Measurements from ENCODE around the gene SNAP91. TPM values are rescaled to one million over a fixed set of nuclear protein-coding genes. Genes with fewer than 3 reads are reported as not detected.
"Not testable (repeated sequence)": the region's sequence is repeated elsewhere in the genome, so short reads cannot be mapped to it uniquely, and the experiment has no call there.

SNAP91 gene
- total RNA-seq, 3 donors from 2014 or later (not counting 1 experiment from before 2014, with no cell fraction given): not detected

DNA sequence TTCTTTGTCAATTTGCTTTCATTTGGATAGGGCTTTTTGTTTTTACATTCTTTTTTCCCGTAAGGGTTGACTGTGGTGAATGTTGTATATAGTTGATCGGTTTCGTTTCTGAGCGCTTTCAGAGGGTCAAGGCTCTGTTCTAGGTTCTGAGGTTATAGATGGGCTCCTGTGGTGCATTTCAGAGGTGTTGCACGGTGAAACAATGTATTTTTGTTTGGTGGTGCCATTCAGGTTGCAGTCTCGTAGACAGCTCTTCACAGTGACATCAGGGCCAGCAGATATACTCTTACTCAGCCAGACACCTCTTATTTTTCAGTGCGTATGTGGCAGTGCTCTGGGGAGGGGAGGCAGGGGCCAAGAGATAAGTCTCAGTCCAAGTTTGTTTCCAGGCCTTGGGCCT lies 72.1 kb downstream of the SNAP91 start:
- no peaks in the 10 kb centered on the region for H3K36me3 Mint-ChIP-seq
- Histone ChIP-seq H3K27ac (ENCODE audit: low read length) (no peak overlapping the region), H3K27me3 (ENCODE audit: control insufficient read depth, insufficient read depth, low read length) (no peaks in the 10 kb centered on the region), H3K4me3 (ENCODE audit: low read length) (no peak overlapping the region), H3K9me3 (ENCODE audit: control insufficient read depth, insufficient read depth, low read length) (peaks cover 3% of the 10 kb centered on the region), H3K36me3 (ENCODE audit: control insufficient read depth, insufficient read depth, low read length) (no peaks in the 10 kb centered on the region), H3K4me1 (ENCODE audit: control insufficient read depth, insufficient read depth, low read length) (no peaks in the 10 kb centered on the region)
- ATAC-seq (no peak), DNase-seq (no peak)
- H3K9me3 Mint-ChIP-seq: peaks cover 3 to 4% of the 10 kb centered on the region in 2 donors
- WGBS (ENCODE audit: insufficient coverage): 87% methylated on average over 7 of the region's 7 CpGs
- no peaks in the 10 kb centered on the region for H3K4me1 Mint-ChIP-seq
- no peaks in the 10 kb centered on the region for H3K27me3 Mint-ChIP-seq (ENCODE audit: low read depth in 2 of 2)
- H3K4me3 Mint-ChIP-seq: no peak overlapping the region
- no peak overlapping the region for H3K27ac Mint-ChIP-seq
- TF ChIP-seq, protein P1, sequence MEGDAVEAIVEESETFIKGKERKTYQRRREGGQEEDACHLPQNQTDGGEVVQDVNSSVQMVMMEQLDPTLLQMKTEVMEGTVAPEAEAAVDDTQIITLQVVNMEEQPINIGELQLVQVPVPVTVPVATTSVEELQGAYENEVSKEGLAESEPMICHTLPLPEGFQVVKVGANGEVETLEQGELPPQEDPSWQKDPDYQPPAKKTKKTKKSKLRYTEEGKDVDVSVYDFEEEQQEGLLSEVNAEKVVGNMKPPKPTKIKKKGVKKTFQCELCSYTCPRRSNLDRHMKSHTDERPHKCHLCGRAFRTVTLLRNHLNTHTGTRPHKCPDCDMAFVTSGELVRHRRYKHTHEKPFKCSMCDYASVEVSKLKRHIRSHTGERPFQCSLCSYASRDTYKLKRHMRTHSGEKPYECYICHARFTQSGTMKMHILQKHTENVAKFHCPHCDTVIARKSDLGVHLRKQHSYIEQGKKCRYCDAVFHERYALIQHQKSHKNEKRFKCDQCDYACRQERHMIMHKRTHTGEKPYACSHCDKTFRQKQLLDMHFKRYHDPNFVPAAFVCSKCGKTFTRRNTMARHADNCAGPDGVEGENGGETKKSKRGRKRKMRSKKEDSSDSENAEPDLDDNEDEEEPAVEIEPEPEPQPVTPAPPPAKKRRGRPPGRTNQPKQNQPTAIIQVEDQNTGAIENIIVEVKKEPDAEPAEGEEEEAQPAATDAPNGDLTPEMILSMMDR (IDR thresholded peaks at IDR 0.05): no peak
- intact Hi-C loops (cut with micrococcal nuclease): no loop called here

GRCh38 chr6:83633609-83634008 lies 75.3 kb downstream of the SNAP91 start:
- no peaks in the 10 kb centered on the region for H3K36me3 Mint-ChIP-seq
- peaks cover 4 to 7% of the 10 kb centered on the region in 2 donors for H3K9me3 Mint-ChIP-seq
- Histone ChIP-seq H3K36me3 (ENCODE audit: control insufficient read depth, insufficient read depth, low read length) (no peaks in the 10 kb centered on the region), H3K4me1 (ENCODE audit: control insufficient read depth, insufficient read depth, low read length) (no peaks in the 10 kb centered on the region), H3K27me3 (ENCODE audit: control insufficient read depth, insufficient read depth, low read length) (no peaks in the 10 kb centered on the region), H3K4me3 (ENCODE audit: low read length) (no peak overlapping the region), H3K27ac (ENCODE audit: low read length) (no peak overlapping the region), H3K9me3 (ENCODE audit: control insufficient read depth, insufficient read depth, low read length) (peaks cover 3% of the 10 kb centered on the region)
- H3K4me1 Mint-ChIP-seq: no peaks in the 10 kb centered on the region
- TF ChIP-seq, protein P1 (IDR thresholded peaks at IDR 0.05): no peak
- DNase-seq (no peak), ATAC-seq (no peak)
- H3K4me3 Mint-ChIP-seq: no peak overlapping the region
- 80% methylated on average over 2 of the region's 5 CpGs for WGBS (ENCODE audit: insufficient coverage)
- intact Hi-C loops (cut with micrococcal nuclease): no loop called here
- no peak overlapping the region for H3K27ac Mint-ChIP-seq
- no peaks in the 10 kb centered on the region for H3K27me3 Mint-ChIP-seq (ENCODE audit: low read depth in 2 of 2)

DNA sequence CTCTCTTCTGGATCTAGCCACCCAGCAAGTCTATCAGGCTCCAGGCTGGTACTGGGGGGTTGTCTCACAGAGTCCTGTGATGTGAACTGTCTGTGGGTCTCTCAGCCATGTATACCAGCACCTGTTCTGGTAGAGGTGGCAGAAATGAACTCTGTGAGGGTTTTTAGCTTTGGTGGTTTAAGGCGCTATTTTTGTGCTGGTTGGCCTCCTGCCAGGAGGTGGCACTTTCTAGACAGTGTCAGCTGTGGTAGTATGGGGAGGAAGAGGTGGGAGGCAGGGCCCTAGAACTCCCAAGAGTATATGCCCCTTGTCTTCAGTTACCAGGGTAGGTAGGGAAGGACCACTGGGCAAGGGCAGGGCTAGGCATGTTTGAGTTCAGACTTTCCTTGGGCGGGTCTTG lies 75.8 kb downstream of the SNAP91 start:
- no peak for DNase-seq
- no peak overlapping the region for H3K27ac ChIP-seq (ENCODE audit: low read length)
- WGBS (ENCODE audit: insufficient coverage): 74% methylated on average over 2 of the region's 2 CpGs

GRCh38 chr6:83629908-83630307 lies 79.0 kb downstream of the SNAP91 start:
- H3K9me3 ChIP-seq (ENCODE audit: control insufficient read depth, insufficient read depth, low read length); DNase-seq; H3K4me3 ChIP-seq (ENCODE audit: low read length); H3K27ac ChIP-seq (ENCODE audit: low read length); H3K4me1 Mint-ChIP-seq; intact Hi-C loops (cut with micrococcal nuclease); ATAC-seq; H3K4me3 Mint-ChIP-seq; H3K27me3 Mint-ChIP-seq (ENCODE audit: low read depth in 2 of 2); H3K27ac Mint-ChIP-seq; H3K36me3 Mint-ChIP-seq; H3K27me3 ChIP-seq (ENCODE audit: control insufficient read depth, insufficient read depth, low read length); H3K9me3 Mint-ChIP-seq; H3K36me3 ChIP-seq (ENCODE audit: control insufficient read depth, insufficient read depth, low read length); H3K4me1 ChIP-seq (ENCODE audit: control insufficient read depth, insufficient read depth, low read length): not testable (repeated sequence)
- 89% methylated on average over 4 of the region's 4 CpGs for WGBS (ENCODE audit: insufficient coverage)

More for the DNA sequence above, 75.8 kb downstream of the SNAP91 start:
- peaks cover 3% of the 10 kb centered on the region for H3K9me3 ChIP-seq (ENCODE audit: control insufficient read depth, insufficient read depth, low read length)
- no peaks in the 10 kb centered on the region for H3K27me3 ChIP-seq (ENCODE audit: control insufficient read depth, insufficient read depth, low read length)
- intact Hi-C loops (cut with micrococcal nuclease): no loop called here
- no peak overlapping the region for H3K4me3 ChIP-seq (ENCODE audit: low read length)
- TF ChIP-seq, protein P1 (IDR thresholded peaks at IDR 0.05): no peak
- no peak for ATAC-seq
- no peaks in the 10 kb centered on the region for H3K27me3 Mint-ChIP-seq (ENCODE audit: low read depth in 2 of 2)
- H3K4me1 ChIP-seq (ENCODE audit: control insufficient read depth, insufficient read depth, low read length): no peaks in the 10 kb centered on the region
- H3K4me3 Mint-ChIP-seq: no peak overlapping the region
- H3K4me1 Mint-ChIP-seq: no peaks in the 10 kb centered on the region
- no peak overlapping the region for H3K27ac Mint-ChIP-seq
- H3K36me3 Mint-ChIP-seq: no peaks in the 10 kb centered on the region
- peaks cover 6 to 7% of the 10 kb centered on the region in 2 donors for H3K9me3 Mint-ChIP-seq
- no peaks in the 10 kb centered on the region for H3K36me3 ChIP-seq (ENCODE audit: control insufficient read depth, insufficient read depth, low read length)

All from natural killer cell (primary cell).